A549 (cell line): ENCODE data around the gene RHOT1.

Experiments used
- CTCF ChIP-seq: fragments of >200 bp; sonication (Bioruptor Twin); formaldehyde crosslinking; IDR thresholded peaks from 3 replicates; pipeline ENCODE4 v1.5.1; 2016
- EHMT2 ChIP-seq: fragments of 200-600 bp; sonication (generic); IDR thresholded peaks from 2 replicates; pipeline ENCODE4 v1.6.1; 2016; ENCODE audit warnings: antibody characterized with exemption, low read depth, mild to moderate bottlenecking, moderate library complexity
- EP300 ChIP-seq, 2 experiments: fragments of >200 bp; sonication (Bioruptor Twin); formaldehyde crosslinking; IDR thresholded peaks; 2 replicates in 1 of 2; 3 replicates in 1 of 2; pipeline ENCODE4 v1.6.1; 2016 to 2017
- MYC ChIP-seq: IDR thresholded peaks from 2 replicates; pipeline ENCODE4 v1.6.1; 2012; ENCODE audit warnings: mild to moderate bottlenecking, inconsistent platforms, low read length, improper control_type of control experiment, borderline replicate concordance
- NR3C1 ChIP-seq: fragments of >200 bp; sonication (Bioruptor Twin); formaldehyde crosslinking; IDR thresholded peaks from 3 replicates; pipeline ENCODE4 v1.6.1; 2017
- PHF8 ChIP-seq: fragments of 200-600 bp; sonication (generic); IDR thresholded peaks from 2 replicates; pipeline ENCODE4 v1.6.1; 2016; ENCODE audit warnings: low read depth, mild to moderate bottlenecking, antibody characterized with exemption, moderate library complexity, borderline replicate concordance
- POLR2A ChIP-seq: IDR thresholded peaks from 2 replicates; pipeline ENCODE4 v1.6.1; 2012; ENCODE audit warnings: mild to moderate bottlenecking, low read length
- POLR2AphosphoS2 ChIP-seq: conservative IDR thresholded peaks from 2 replicates; pipeline ENCODE4 v1.6.1; 2012; ENCODE audit warnings: low read length, improper control_type of control experiment, inconsistent platforms
- SMC3 ChIP-seq: fragments of >200 bp; sonication (Bioruptor Twin); formaldehyde crosslinking; IDR thresholded peaks from 3 replicates; pipeline ENCODE4 v1.6.1; 2018; ENCODE audit warnings: inconsistent platforms
- ZFP36 ChIP-seq: fragments of 450-650 bp; IDR thresholded peaks from 2 replicates; pipeline ENCODE4 v1.6.1; 2014; ENCODE audit warnings: borderline replicate concordance; ENCODE audit not compliant: partially characterized antibody
- ZNF302 ChIP-seq: fragments of 250-450 bp; sonication (Bioruptor Pico); IDR thresholded peaks from 2 replicates; pipeline ENCODE4 v1.9.0; 2021; ENCODE audit warnings: inconsistent platforms, mild to moderate bottlenecking, moderate library complexity
- TF ChIP-seq, protein P1 (sequence below): fragments of 450-650 bp; IDR thresholded peaks from 2 replicates; pipeline ENCODE4 v1.6.1; 2014; ENCODE audit warnings: antibody characterized with exemption
- TF ChIP-seq, protein P2 (sequence below): IDR thresholded peaks from 2 replicates; pipeline ENCODE4 v1.6.1; 2012
- TF ChIP-seq, protein P3 (sequence below): fragments of 150-350 bp; IDR thresholded peaks from 2 replicates; pipeline ENCODE4 v1.6.1; 2014; ENCODE audit warnings: low read depth, mild to moderate bottlenecking, low read length

DNA sequence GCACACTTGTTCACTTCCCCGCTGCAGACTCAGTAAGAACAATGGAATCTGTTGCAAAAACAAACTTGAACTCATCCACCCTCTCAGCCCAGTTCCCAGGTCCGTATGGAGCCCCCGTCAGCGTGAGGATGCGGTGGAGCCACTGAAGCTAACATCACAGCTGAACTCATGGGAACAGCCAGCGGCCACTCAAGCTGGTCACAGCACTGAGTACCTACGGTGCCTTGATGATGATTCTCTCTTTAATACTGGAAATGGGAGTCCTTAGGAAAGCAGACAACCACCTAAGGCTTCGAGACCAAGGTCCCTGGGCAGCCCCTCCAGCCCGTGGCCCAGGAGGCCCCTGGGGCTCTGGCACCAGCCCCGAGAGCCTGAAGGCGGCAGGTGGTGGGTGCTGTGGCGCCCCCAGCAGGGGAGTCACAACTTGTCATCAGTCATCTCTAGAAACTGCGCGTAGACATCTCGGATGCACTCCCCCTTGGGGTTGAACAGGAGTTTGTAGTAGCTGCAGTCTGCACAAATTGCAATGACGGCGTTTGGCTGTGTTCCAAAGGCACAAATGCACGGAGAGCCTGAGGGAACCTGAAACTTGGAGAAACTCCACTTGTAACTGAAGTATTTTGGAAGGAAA, 31.0 kb upstream of the RHOT1 start:
- TF ChIP-seq ZFP36 (no peak), EHMT2 (no peak), CTCF (peak; percentile 28; the same call in 2 of the 3 replicates), PHF8 (no peak), EP300 (IDR thresholded peaks at IDR 0.05) (no peak), POLR2A (no peak), MYC (no peak), NR3C1 (no peak), SMC3 (0 out of 3 replicates have a peak, but pooled peaks have one; percentile 10), POLR2AphosphoS2 (no peak), ZNF302 (CRISPR knock-in tag) (no peak)
- TF ChIP-seq, protein P1, sequence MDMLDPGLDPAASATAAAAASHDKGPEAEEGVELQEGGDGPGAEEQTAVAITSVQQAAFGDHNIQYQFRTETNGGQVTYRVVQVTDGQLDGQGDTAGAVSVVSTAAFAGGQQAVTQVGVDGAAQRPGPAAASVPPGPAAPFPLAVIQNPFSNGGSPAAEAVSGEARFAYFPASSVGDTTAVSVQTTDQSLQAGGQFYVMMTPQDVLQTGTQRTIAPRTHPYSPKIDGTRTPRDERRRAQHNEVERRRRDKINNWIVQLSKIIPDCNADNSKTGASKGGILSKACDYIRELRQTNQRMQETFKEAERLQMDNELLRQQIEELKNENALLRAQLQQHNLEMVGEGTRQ = no peak
- TF ChIP-seq, protein P2, sequence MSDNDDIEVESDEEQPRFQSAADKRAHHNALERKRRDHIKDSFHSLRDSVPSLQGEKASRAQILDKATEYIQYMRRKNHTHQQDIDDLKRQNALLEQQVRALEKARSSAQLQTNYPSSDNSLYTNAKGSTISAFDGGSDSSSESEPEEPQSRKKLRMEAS = no peak
- TF ChIP-seq, protein P3, sequence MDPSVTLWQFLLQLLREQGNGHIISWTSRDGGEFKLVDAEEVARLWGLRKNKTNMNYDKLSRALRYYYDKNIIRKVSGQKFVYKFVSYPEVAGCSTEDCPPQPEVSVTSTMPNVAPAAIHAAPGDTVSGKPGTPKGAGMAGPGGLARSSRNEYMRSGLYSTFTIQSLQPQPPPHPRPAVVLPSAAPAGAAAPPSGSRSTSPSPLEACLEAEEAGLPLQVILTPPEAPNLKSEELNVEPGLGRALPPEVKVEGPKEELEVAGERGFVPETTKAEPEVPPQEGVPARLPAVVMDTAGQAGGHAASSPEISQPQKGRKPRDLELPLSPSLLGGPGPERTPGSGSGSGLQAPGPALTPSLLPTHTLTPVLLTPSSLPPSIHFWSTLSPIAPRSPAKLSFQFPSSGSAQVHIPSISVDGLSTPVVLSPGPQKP = no peak
